Adipocyte (in vitro differentiated cells): Measurements from ENCODE around the gene SGCB.

Source experiments
- DNase-seq: peaks from one replicate; pipeline ENCODE4 v3.0.0-alpha.2; 2015; ENCODE audit warnings: low read depth
- H3K27me3 ChIP-seq: replicated peaks from 2 replicates; pipeline ENCODE4 v1.7.0; 2013; ENCODE audit warnings: mild to moderate bottlenecking, low read length, moderate library complexity; ENCODE audit not compliant: control insufficient read depth, insufficient read depth
- H3K36me3 ChIP-seq: 2 replicates; pipeline ENCODE4 v1.7.0; 2013; ENCODE audit warnings: low read length, mild to moderate bottlenecking, moderate library complexity; ENCODE audit not compliant: control insufficient read depth, insufficient read depth, severe bottlenecking
- H3K4me1 ChIP-seq: 2 replicates; pipeline ENCODE4 v1.7.0; 2013; ENCODE audit warnings: mild to moderate bottlenecking, low read length, moderate library complexity; ENCODE audit not compliant: control insufficient read depth, insufficient read depth
- H3K4me3 ChIP-seq: 2 replicates; pipeline ENCODE4 v1.7.0; 2013; ENCODE audit warnings: mild to moderate bottlenecking, low read length, moderate library complexity
- H3K9ac ChIP-seq: 2 replicates; pipeline ENCODE4 v1.7.0; 2013; ENCODE audit warnings: mild to moderate bottlenecking, low read length, moderate library complexity
- H3K9me3 ChIP-seq: 2 replicates; pipeline ENCODE4 v1.7.0; 2013; ENCODE audit warnings: mild to moderate bottlenecking, low read length, moderate library complexity; ENCODE audit not compliant: control insufficient read depth

Gene SGCB

DNA sequence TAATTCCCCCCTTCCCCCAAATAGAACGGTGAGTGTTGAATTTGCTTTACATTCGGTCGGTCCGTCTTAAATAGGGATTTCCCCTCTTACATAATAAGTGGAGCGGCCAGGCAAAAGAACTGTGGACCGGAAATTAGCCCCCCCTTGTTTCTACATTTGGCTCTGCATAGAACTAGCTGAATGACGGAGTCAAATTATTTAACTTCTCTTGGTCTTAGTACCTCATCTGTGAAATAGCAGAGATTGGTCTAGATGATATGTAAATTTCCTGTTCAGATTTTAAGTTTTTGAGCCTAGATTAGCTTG is 14.3 kb upstream of the SGCB start:
- H3K4me3 ChIP-seq: peak overlapping the region; percentile 93
- no peaks in the 10 kb centered on the region for H3K9me3 ChIP-seq
- DNase-seq: peak; percentile 39
- peak overlapping the region; percentile 88 for H3K9ac ChIP-seq
- no peaks in the 10 kb centered on the region for H3K27me3 ChIP-seq
- peaks cover 27% of the 10 kb centered on the region for H3K4me1 ChIP-seq
- no peaks in the 10 kb centered on the region for H3K36me3 ChIP-seq

DNA sequence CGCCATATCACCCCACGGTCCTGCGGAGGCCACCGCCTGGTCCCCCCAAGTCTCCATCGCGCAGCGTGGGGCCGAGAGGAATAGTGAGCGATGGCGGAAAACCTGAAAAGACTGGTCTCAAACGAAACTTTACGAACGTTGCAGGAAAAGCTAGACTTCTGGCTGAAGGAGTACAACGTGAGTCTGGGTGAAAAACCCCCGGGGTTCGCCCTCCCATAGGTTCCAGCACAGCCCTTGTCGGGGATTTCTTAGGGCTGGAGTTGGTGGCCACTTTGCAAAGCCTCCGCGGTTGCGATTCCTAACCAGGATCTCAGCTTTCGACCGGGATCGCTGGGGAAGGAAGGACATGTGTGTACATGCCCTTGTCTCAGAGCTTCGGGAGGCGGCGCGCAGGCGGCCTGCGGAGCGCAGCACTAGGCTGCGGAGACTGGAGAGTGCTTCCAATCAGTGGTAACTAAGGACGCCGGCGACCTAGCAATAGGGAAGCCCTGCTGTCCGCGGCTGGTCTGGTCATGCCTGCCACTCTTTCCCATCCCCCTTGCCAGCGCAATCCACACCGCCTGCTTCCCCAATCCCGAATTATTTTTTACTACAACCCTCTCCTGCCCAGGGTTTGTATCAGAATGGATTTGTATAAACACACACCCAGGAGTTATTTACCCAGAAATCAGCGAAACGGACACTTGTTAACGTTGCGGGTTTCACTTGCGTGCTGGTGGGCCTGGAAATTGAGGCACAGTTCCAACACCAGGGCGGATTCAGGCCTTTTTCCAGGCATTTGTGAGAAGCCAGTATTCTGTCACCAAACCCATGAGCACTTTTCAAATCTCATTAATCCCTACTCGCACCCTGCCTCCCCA is 13.7 kb upstream of the SGCB start:
- H3K9ac ChIP-seq: peak overlapping the region; percentile 88
- peak; percentile 90 for DNase-seq
- H3K4me1 ChIP-seq: peaks cover 21% of the 10 kb centered on the region
- H3K4me3 ChIP-seq: peak overlapping the region; percentile 93
- no peaks in the 10 kb centered on the region for H3K9me3 ChIP-seq
- H3K36me3 ChIP-seq: no peaks in the 10 kb centered on the region
- H3K27me3 ChIP-seq: no peaks in the 10 kb centered on the region

- peaks cover 16% of the 10 kb centered on the region for H3K4me1 ChIP-seq
- DNase-seq: peak; percentile 76
- no peaks in the 10 kb centered on the region for H3K36me3 ChIP-seq
Observed at GRCh38 chr4:52051213-52051614, 13.1 kb upstream of the SGCB start, which contains the start of gene SPATA18. Gene SPATA18 (plus strand): TSS chr4:52051304. CDS start chr4:52051705, 401 bp downstream.

GRCh38 chr4:52049266-52049665 is 11.2 kb upstream of the SGCB start:
- no peak for DNase-seq

More at GRCh38 chr4:52051213-52051614, 13.1 kb upstream of the SGCB start, which contains the start of gene SPATA18:
- no peaks in the 10 kb centered on the region for H3K9me3 ChIP-seq
- peak within 1 kb of the TSS; percentile 88 for H3K9ac ChIP-seq
- H3K4me3 ChIP-seq: peak within 1 kb of the TSS; percentile 93
- no peaks in the 10 kb centered on the region for H3K27me3 ChIP-seq

DNA sequence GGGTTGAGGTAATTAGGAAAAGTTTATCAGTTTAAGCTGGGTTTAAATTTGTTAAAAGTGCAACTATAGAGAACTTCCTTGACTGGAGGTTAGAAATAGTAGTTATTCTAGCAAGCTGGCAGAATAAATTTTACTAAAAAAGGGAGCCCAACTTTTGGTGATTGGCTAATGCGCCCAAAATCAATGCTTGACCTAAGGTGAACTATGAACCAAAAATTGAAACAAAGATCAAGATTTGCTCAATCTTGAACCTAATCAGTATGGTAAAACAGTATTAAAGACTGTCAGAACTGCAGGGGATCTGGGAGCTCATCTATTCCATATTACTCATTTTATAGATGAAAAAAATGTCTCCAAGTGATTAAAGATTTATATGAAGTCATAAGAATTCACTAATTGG is 6.9 kb upstream of the SGCB start:
- Histone ChIP-seq H3K36me3 (no peaks in the 10 kb centered on the region), H3K27me3 (peaks cover 4% of the 10 kb centered on the region), H3K4me1 (no peaks in the 10 kb centered on the region), H3K9me3 (no peaks in the 10 kb centered on the region), H3K9ac (no peak overlapping the region), H3K4me3 (no peak overlapping the region)
- DNase-seq: no peak

More at GRCh38 chr4:52049266-52049665, 11.2 kb upstream of the SGCB start:
- H3K27me3 ChIP-seq: no peaks in the 10 kb centered on the region
- no peak overlapping the region for H3K4me3 ChIP-seq
- no peaks in the 10 kb centered on the region for H3K9me3 ChIP-seq
- peaks cover 9% of the 10 kb centered on the region for H3K4me1 ChIP-seq
- H3K9ac ChIP-seq: no peak overlapping the region
- no peaks in the 10 kb centered on the region for H3K36me3 ChIP-seq

DNA sequence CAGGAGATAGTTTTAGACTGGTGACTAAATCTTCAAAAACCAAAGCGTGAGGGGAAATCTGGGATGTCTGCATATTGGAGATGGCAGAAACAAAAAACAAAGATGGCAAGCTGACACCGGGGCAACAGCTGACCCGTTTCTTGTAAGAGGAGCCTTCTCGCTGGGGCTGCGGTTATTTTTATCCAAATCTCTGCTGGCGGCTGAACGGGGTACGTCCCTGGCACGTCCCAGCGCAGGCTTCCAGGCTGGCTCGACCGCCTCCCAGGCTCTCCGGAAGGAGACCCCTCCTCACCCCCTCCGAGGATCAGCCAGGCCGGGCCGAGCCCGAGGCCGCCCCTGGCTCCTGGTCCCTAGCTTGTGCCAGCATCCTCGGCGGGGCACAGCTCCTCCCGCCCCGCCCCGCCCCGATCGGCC is 403 bp downstream of the SGCB start:
- Histone ChIP-seq H3K36me3 (peaks cover 2% of the 10 kb centered on the region), H3K4me3 (peak overlapping the region; percentile 89), H3K4me1 (peaks cover 20% of the 10 kb centered on the region), H3K9ac (peak overlapping the region; percentile 85), H3K27me3 (no peaks in the 10 kb centered on the region), H3K9me3 (no peaks in the 10 kb centered on the region)
- DNase-seq: peak; percentile 76

- peak overlapping the region; percentile 89 for H3K4me3 ChIP-seq
- peak; percentile 52 for DNase-seq
- no peaks in the 10 kb centered on the region for H3K9me3 ChIP-seq
- peaks cover 2% of the 10 kb centered on the region for H3K36me3 ChIP-seq
- peak overlapping the region; percentile 85 for H3K9ac ChIP-seq
- peaks cover 20% of the 10 kb centered on the region for H3K4me1 ChIP-seq
- no peaks in the 10 kb centered on the region for H3K27me3 ChIP-seq
Observed at GRCh38 chr4:52036886-52037530, 1.1 kb downstream of the SGCB start.

DNA sequence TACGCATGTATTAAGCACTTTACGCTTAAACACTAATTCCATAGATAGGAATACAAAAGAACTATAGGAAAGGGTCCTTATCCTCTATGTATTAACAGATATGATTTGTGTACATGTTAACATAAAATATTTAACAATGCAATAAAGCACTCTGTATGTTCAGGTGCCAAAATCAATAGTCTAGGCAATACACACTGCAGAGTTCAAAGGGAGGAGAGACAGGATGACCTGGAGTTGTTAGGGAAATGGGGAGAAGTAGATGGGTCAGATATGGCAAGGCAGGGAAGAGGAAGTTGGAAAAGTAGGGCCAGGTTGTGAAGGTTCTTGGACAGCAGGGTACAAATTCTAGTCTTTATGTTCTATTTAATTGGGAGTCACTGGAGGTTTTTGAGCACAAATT is 2.9 kb downstream of the SGCB start:
- Histone ChIP-seq H3K4me3 (no peak overlapping the region), H3K9ac (no peak overlapping the region), H3K4me1 (peaks cover 20% of the 10 kb centered on the region), H3K36me3 (peaks cover 17% of the 10 kb centered on the region), H3K27me3 (no peaks in the 10 kb centered on the region), H3K9me3 (no peaks in the 10 kb centered on the region)
- no peak for DNase-seq

DNA sequence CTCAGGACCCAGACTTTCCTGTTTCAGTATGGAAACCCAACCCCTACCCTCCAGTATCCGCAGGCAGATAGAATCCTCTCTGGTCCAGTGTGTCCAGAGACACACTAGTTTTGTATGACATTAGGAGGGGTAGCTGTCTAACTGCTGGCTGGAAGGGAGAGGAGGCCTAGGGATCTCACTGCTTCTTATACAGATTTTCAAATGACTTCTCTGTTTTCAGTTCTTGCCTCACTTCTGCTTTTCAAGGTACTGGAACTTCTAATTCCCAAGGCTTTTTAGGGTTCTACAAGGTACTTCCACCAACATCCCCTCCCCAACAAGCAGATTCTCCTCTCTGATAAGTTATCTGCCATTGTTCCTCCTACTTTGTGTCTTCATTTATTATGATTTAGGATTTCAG is 6.1 kb downstream of the SGCB start:
- no peaks in the 10 kb centered on the region for H3K9me3 ChIP-seq
- H3K4me3 ChIP-seq: no peak overlapping the region
- peaks cover 16% of the 10 kb centered on the region for H3K4me1 ChIP-seq
- H3K9ac ChIP-seq: no peak overlapping the region
- no peak for DNase-seq
- H3K36me3 ChIP-seq: peaks cover 41% of the 10 kb centered on the region
- no peaks in the 10 kb centered on the region for H3K27me3 ChIP-seq

DNA sequence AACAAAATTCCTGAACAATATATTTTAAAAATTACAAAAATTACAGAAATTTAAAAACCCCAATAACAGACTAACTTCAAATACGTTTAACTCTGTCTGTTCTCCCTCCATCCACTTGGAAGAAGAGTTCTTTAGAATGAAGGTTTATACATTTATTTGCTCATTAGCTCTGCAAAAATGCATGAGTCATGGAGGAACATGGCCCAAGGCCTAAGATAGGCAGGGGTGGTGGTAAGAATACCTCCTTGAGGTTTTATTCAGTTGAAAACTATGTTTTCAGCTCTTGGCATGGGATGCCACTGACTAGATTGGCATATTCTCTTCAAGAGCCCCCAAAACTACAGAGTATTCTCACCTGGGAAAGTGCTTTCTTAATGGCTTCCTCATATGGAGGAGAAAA is 9.1 kb downstream of the SGCB start:
- Histone ChIP-seq H3K4me3 (no peak overlapping the region), H3K36me3 (peaks cover 57% of the 10 kb centered on the region), H3K4me1 (peaks cover 8% of the 10 kb centered on the region), H3K9ac (peak overlapping the region; percentile 9), H3K9me3 (no peaks in the 10 kb centered on the region), H3K27me3 (no peaks in the 10 kb centered on the region)
- DNase-seq: peak; percentile 74

DNA sequence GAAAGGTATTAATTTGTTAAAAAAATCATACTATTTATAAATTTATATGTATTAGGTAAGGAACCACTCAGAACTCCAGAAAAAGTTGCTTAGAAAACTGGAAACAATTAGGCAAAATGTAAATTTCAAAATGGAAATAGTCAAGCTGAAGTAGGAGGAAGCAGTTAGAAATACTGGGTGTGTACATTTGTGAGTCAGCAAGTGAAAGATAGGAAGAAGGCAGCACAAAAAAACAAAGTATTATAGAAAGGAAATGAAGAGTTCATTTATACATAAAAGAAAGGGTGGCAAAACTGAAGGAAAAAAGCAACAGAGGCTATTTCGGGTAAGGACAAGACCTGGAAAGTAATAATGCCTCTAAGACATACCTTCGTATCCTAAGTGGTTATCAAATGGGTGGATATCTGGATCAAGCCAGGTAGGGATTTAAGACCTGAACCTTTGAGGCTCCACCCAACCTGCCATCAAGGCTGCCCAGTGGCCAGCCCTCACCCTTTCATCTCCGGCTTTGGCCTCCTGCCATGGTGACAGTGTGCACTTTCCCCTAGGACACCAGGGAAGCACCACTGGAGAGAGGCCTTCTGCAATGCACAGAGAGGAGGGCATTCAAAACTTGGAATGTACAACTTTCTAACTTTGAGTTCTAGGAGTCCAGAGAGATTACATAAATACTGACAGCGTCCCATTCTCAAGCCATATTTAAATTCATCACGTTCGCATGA is 18.0 kb downstream of the SGCB start, which contains the start of gene LRRC66:
TSS of gene LRRC66 (minus strand) at position 428 of the 722 bp plus-strand sequence. CDS start 2,750 bp downstream, outside the sequence.
- Histone ChIP-seq H3K27me3 (no peaks in the 10 kb centered on the region), H3K4me1 (peaks cover 12% of the 10 kb centered on the region), H3K36me3 (peaks cover 25% of the 10 kb centered on the region), H3K9me3 (no peaks in the 10 kb centered on the region), H3K4me3 (no peak within 1 kb of the TSS), H3K9ac (no peak within 1 kb of the TSS)
- DNase-seq: peak; percentile 29
